Bronchial epithelial cell (primary cell): ENCODE results near the gene CYB5R2. TPM values are rescaled to one million over a fixed set of nuclear protein-coding genes. Genes with fewer than 3 reads are reported as not detected.
"Not testable (repeated sequence)": the region's sequence is repeated elsewhere in the genome, so short reads cannot be mapped to it uniquely, and the experiment has no call there.

Source experiments
- DNase-seq: peaks from one replicate; pipeline ENCODE4 v3.0.0-alpha.2; 2010; ENCODE audit warnings: low read depth
- FAIRE-seq: peaks from 2 replicates; lab custom pipeline; 2011; peaks lifted over from hg19 to GRCh38; lab: Jason Lieb, UNC
- H3K27me3 ChIP-seq: 2 replicates; pipeline ENCODE4 v1.5.1; 2011; ENCODE audit warnings: low read length; ENCODE audit not compliant: control insufficient read depth, insufficient read depth
- H3K36me3 ChIP-seq: 2 replicates; pipeline ENCODE4 v1.5.1; 2011; ENCODE audit warnings: low read length; ENCODE audit not compliant: control insufficient read depth, insufficient read depth
- H3K4me3 ChIP-seq: 2 replicates; pipeline ENCODE4 v1.5.1; 2011; ENCODE audit warnings: mild to moderate bottlenecking, low read depth, low read length, control low read depth
- total RNA-seq: library from RNA; depleted of rRNA; stranded (reverse); fragments of >200 nt; gene quantifications from 2 replicates; pipeline ENCODE4 v1.2.1, GENCODE V29; 2014
- TF ChIP-seq, protein P1 (sequence below): IDR thresholded peaks from 2 replicates; pipeline ENCODE4 v1.5.1; 2011; ENCODE audit warnings: mild to moderate bottlenecking, moderate library complexity, low read length, control low read depth, inconsistent platforms; ENCODE audit not compliant: insufficient read depth, severe bottlenecking

Gene CYB5R2
- total RNA-seq, 1 donor from 2014 or later: 12.1 TPM

DNA sequence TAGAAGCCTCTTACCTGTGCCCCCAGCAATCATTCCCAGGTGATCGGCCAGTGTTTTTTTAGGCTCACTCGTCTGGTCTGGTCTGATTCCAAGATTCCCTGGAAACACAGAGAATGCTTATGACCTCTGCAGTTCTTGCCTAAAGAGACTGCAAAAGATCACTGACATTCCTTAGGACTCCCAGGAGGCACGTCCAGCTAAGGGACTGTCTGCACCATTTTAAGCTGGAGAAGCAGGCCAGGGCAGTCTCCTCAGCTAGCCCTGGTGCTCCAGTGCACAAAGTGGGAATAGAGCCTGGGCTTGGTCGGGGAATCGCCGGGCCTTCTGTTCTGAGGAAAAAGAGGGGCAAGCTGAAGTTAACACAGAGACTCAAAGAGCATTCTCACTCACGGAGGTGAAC, 4.8 kb downstream of the CYB5R2 start:
- FAIRE-seq (no peak), DNase-seq (no peak)
- Histone ChIP-seq H3K4me3 (no peak overlapping the region), H3K36me3 (peaks cover 2% of the 10 kb centered on the region), H3K27me3 (no peaks in the 10 kb centered on the region)
- TF ChIP-seq, protein P1, sequence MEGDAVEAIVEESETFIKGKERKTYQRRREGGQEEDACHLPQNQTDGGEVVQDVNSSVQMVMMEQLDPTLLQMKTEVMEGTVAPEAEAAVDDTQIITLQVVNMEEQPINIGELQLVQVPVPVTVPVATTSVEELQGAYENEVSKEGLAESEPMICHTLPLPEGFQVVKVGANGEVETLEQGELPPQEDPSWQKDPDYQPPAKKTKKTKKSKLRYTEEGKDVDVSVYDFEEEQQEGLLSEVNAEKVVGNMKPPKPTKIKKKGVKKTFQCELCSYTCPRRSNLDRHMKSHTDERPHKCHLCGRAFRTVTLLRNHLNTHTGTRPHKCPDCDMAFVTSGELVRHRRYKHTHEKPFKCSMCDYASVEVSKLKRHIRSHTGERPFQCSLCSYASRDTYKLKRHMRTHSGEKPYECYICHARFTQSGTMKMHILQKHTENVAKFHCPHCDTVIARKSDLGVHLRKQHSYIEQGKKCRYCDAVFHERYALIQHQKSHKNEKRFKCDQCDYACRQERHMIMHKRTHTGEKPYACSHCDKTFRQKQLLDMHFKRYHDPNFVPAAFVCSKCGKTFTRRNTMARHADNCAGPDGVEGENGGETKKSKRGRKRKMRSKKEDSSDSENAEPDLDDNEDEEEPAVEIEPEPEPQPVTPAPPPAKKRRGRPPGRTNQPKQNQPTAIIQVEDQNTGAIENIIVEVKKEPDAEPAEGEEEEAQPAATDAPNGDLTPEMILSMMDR: no peak

DNA sequence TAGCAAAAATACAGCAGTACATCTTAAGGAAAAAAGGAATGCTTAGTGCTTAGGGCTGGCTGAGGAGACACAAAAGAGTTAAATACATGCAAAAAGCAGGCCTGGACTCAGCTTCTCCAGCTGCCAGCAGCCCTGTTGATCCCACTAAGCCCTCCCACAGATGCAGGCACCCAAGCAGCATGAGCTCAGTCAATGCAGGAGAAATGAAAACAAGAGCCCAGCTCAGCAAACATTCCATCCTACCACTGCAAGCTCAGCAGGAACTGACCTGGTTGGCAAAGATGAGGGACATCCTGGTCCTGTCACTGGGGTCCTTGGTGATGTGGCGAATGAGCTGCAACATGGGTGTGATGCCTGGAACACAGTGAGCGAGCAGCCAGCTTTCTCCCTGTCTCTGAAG, 5.8 kb downstream of the CYB5R2 start:
- FAIRE-seq: no peak
- TF ChIP-seq, protein P1: no peak

DNA sequence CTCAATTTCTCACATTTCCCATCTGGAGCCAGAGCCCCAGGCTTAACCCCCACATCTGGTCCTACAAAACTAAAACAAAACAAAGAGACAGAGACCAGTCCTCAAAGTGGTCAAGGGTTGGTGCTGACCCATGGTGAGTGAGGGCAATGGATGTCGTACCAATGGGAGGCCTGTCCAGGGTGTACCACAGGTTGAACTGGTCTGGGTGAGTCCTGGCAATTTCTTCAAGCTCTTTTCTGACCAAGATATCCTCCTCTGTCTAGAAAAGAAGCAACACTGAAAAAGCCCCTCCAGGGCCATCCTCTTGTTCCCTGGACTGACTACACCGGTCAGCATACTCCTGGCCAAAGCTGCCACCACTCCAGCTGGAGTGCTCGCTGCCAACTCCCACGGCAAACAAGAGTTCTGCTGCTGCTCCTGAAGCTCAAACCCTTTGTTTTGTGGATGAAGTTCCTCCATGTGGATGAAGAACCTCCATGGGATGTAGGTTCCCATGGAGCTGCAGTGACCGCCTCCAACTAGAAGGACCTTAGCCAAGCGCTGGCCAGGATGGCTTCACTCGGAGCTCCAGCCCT, 6.9 kb downstream of the CYB5R2 start:
- DNase-seq: no peak
- FAIRE-seq: no peak
- TF ChIP-seq, protein P1: no peak
- H3K27me3 ChIP-seq: no peaks in the 10 kb centered on the region
- H3K4me3 ChIP-seq: no peak overlapping the region
- H3K36me3 ChIP-seq: peaks cover 2% of the 10 kb centered on the region

More for the DNA sequence above, 5.8 kb downstream of the CYB5R2 start:
- DNase-seq: no peak
- H3K27me3 ChIP-seq: no peaks in the 10 kb centered on the region
- H3K4me3 ChIP-seq: no peak overlapping the region
- H3K36me3 ChIP-seq: peaks cover 2% of the 10 kb centered on the region

DNA sequence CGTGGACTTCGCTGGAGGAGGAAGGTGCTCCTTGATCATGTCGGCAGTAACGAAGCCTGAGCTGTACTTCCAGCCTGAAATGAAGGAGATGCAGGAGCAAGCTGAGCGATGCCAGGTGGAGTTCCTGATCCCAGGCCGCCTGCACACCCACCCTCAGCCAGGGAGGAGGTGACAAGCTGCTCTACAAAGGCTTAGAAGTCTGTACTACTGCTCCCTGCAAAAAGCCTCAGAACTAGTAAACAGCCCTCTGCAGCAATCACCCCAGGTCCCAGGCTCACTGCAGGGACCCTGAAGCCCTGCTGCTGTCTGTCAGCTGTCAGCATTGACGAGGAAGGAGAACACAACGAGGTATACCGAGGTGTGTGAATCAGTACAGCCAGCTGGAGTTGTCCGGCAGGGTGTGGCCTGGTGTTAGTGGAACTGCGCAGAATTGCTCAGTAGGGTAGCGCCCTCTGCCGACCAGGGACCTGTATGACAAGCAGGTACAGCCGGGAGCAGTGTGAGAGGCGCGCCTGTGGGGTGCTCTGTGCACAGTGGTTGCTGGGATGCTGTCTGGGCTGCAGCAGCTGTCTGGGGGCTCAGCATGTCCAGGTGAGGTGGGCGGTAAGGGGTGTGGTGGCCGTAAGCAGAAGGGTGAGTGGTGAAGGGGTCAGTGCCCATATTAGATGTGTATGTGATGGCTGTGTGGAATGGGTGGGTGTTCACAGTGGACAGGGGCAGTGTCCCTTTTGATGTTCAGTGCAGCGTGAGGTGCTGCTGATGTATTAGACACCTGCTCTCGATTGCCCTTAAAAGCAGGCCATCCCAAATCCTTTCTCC, 7.6 kb downstream of the CYB5R2 start:
- DNase-seq (peak; percentile 74), FAIRE-seq (peak; percentile 85)

DNA sequence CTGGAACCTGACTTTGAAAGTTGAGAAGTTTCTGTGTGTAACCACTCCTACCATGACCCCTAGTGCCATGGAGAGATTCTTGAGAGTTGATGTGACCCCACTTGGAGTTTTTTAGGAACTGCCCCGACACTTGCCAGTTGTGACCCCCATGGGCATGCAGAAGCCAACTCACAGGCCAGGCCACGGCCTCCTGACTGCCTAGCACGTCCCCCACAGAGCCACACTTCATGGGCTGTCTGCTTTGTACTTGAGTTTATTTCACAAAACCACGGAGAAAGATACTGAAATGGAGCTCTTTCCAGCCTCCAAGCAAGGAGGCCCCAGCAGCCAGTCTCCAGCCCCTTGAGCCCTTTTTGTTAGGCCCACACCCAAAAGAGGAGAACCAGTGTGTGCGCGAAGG, 8.4 kb downstream of the CYB5R2 start:
- FAIRE-seq: no peak
- TF ChIP-seq, protein P1: no peak
- Histone ChIP-seq H3K27me3 (no peaks in the 10 kb centered on the region), H3K4me3 (no peak overlapping the region), H3K36me3 (peaks cover 2% of the 10 kb centered on the region)
- DNase-seq: no peak

More for the DNA sequence above, 7.6 kb downstream of the CYB5R2 start:
- H3K36me3 ChIP-seq: peaks cover 2% of the 10 kb centered on the region
- H3K27me3 ChIP-seq: no peaks in the 10 kb centered on the region
- H3K4me3 ChIP-seq: no peak overlapping the region
- TF ChIP-seq, protein P1: peak; percentile 98

DNA sequence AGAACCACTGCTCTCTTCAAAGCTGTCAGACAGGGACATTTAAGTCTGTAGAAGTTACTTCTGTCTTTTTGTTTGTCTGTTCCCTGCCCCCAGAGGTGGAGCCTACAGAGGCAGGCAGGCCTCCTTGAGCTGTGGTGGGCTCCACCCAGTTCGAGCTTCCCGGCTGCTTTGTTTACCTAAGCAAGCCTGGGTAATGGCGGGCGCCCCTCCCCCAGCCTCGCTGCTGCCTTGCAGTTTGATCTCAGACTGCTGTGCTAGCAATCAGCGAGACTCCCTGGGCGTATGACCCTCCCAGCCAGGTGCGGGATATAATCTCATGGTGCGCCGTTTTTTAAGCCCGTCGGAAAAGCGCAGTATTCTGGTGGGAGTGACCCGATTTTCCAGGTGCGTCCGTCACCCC, 9.8 kb downstream of the CYB5R2 start:
- not testable (repeated sequence) for H3K27me3 ChIP-seq, H3K36me3 ChIP-seq, DNase-seq, FAIRE-seq, H3K4me3 ChIP-seq
